ENCODE results near the gene SIRPB1.

DNA sequence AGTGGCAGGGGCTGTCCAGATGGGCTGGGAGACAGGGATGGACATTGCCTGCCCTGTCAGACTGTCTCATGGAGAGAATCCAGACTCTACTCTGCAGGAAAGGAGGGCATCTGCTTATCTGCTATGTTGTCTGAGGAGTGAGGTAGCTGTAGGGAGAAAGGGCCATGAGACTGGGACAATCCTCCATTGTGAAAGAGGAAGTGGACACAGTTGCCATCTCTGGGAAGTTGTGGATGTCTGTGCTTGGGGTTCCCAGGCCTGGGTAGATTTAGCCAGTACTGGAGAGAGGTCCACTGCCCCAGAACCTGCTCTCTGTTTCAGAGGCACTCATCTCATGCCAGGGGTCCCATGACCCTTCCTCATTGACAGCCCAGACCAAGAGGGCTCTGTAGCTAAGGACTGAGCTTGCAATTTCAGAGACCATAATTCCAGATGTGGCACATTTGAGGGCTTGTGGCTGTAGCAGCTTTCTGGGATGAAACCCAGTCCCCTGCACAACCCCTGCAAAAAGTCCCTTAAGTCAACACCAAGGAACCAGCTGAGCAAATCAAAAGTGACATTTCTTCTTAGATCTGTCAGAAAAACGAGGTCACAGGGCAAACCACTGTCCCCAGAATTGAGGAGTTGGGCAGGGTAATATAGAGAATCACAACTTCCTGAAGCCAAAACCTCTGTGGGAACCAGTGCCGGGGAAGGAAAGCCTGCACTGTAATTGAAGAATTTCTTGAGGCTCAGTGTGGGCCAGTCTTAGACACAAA, 41.9 kb upstream of the SIRPB1 start:
- TF ChIP-seq, protein P1, sequence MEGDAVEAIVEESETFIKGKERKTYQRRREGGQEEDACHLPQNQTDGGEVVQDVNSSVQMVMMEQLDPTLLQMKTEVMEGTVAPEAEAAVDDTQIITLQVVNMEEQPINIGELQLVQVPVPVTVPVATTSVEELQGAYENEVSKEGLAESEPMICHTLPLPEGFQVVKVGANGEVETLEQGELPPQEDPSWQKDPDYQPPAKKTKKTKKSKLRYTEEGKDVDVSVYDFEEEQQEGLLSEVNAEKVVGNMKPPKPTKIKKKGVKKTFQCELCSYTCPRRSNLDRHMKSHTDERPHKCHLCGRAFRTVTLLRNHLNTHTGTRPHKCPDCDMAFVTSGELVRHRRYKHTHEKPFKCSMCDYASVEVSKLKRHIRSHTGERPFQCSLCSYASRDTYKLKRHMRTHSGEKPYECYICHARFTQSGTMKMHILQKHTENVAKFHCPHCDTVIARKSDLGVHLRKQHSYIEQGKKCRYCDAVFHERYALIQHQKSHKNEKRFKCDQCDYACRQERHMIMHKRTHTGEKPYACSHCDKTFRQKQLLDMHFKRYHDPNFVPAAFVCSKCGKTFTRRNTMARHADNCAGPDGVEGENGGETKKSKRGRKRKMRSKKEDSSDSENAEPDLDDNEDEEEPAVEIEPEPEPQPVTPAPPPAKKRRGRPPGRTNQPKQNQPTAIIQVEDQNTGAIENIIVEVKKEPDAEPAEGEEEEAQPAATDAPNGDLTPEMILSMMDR (IDR thresholded peaks at IDR 0.05) = no peak
- TF ChIP-seq POLR2A (IDR thresholded peaks at IDR 0.05) = no peak

Measured in uterus (tissue), 2 donors.